ENCODE results near the gene ENPP4. TPM values are rescaled to one million over a fixed set of nuclear protein-coding genes. Genes with fewer than 3 reads are reported as not detected.

ENPP4 gene
- total RNA-seq, 1 experiment from 2014 or later = 2.0 TPM

Other genes with a start within 250 kb of the ENPP4 start
- 4.0 and 7.4 TPM in 2 replicates for gene CLIC5, start 114.1 kb upstream of the ENPP4 start, total RNA-seq (2014; rRNA removed; shearing (Covaris generic))
- gene ENPP5, start 41.0 kb downstream of the ENPP4 start, total RNA-seq (2014; rRNA removed; shearing (Covaris generic)) = 1.4 TPM in 1 of 2 replicates, not detected in the other

Measured in HT-29 (cell line).